Stimulated activated CD8-positive, alpha-beta memory T cell treated with anti-CD3 and anti-CD28 coated beads, Interleukin-12 subunit alpha, Interleukin-12 subunit beta, amount 100 ng/mL, for 4 hours (primary cell): ENCODE data around the gene CERS4.
"Not testable (repeated sequence)": the region's sequence is repeated elsewhere in the genome, so short reads cannot be mapped to it uniquely, and the experiment has no call there.

Experiments used
- DNase-seq: peaks from one replicate; pipeline ENCODE4 v3.0.0-alpha.2; 2020; ENCODE audit warnings: low read depth

The CERS4 gene

DNA sequence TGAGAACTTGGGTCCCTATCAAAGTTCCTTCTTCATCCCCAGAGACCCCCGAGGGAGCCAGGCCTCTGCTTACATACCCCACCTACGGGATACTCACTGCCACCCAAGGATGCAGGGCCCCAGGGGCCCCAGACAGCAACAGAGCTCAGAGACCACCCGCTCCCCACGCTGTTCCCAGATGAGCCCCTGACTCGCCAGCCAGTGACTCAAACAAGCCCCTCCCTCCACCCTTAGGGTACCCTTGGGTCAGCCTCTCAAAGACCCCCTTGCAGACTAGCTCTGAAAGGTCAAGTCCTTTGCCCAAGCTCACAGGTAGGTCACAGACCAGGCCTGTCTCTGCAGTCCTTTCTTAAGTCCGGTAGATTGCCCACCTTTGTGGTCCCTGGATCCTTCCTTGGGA is 53.3 kb downstream of the CERS4 start:
- DNase-seq = no peak

DNA sequence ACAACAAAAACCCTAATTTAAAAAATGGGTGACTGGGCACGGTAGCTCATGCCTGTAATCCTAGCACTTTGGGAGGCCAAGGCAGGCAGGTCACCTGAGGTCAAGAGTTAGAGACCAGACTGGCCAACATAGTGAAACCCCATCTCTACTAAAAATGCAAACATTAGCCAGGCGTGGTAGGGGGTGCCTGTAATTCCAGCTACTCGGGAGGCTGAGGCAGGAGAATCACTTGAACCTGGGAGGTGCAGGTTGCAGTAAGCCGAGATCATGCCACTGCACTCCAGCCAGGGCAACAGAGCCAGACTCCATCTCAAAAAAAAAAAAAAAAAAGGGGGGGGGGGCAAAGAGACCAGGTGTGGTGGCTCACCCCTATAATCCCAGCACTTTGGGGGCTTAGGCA is 55.1 kb downstream of the CERS4 start:
- DNase-seq = not testable (repeated sequence)

DNA sequence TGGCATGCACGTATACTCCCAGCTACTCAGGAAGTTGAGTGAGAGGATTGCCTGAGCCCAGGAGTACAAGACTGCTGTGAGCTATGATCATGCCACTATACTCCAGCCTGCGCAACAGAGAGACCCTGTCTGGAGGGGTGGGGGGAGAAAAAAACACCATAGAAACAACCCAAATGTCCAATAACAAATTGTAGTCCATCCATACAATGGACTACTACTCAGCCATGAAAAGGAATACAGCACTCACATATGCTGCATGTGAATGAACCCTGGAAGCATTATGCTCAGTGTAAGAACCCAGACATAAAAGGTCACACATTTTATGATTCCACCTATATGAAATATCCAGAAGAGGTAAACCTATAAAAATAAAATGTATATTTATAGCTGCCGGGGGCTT is 56.7 kb downstream of the CERS4 start:
- no peak for DNase-seq

DNA sequence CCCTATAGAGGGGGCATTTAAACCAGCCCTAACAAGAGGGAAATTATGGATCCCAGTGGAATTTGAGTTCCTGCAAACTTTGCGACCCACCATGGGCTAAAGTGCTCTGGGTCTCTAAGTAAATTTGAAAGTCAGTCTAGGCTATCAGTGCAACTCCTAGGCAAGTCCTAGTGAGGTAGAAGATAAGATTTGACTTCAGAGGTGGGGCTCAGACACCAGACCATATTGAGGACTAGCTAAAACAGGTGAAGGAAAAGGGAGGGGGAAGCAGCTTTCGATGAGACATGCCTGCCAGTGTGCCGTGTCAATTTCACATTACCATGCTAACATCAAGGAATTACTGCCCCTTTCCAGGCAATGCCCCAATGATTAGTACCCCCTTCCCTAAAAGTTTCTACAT is 60.6 kb downstream of the CERS4 start:
- no peak for DNase-seq

DNA sequence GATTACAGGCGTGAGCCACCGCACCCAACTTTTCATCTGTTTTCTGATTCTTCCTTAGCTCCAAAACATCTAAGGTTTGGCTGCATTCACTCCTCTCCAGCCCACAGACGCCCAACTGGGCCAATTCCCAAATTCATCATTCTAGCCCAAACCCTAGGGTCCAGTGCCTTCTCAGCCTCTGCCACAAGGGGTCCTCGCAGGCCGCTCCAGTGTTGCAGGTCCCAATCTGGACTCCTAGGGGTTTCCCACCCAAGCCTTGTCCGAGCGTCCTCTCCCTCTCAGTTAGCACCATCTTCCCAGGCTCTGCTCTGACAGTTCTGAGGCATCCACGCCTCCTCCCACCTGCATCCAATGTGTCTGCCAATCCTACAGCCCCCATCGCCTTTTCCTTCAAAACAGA is 67.3 kb downstream of the CERS4 start:
- not testable (repeated sequence) for DNase-seq

DNA sequence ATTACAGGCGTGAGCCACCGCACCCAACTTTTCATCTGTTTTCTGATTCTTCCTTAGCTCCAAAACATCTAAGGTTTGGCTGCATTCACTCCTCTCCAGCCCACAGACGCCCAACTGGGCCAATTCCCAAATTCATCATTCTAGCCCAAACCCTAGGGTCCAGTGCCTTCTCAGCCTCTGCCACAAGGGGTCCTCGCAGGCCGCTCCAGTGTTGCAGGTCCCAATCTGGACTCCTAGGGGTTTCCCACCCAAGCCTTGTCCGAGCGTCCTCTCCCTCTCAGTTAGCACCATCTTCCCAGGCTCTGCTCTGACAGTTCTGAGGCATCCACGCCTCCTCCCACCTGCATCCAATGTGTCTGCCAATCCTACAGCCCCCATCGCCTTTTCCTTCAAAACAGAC is 82.2 kb downstream of the CERS4 start:
- not testable (repeated sequence) for DNase-seq

DNA sequence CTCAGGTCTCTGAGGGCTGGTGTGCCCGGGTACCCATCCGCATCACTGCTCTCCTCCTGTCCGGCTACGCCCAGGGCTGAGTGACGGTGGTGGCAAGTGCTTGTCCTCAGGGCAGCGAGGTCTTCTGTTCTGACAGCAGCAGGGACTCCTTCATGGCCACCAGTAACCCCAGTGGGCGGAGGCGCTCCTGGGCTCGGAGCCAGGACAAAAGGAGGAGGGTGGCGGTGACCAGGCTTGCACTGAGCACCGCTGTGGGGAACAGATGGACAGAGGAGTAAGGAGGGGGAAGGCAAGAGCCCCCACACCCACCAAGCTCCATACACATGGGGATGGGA is 93.2 kb downstream of the CERS4 start:
- DNase-seq = no peak

DNA sequence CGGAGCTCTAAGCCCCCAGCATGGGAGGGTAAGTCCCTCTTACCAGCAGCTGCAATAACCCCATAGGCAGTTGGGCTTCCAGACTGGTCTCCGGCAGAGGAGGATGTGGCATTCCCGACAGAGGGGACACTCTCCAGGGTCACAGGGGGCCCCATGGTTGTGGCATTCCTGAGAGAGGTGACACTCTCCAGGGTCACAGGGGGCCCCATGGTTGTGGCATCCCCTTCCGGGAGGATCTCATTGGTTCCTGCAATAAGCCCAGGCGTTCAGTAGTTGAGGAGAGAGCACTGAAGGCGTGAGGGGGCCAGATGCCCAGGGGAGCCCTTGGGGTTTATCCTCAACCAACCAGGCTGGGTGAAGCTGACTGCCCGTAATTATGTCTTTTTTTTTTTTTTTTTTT is 93.6 kb downstream of the CERS4 start:
- DNase-seq = no peak

DNA sequence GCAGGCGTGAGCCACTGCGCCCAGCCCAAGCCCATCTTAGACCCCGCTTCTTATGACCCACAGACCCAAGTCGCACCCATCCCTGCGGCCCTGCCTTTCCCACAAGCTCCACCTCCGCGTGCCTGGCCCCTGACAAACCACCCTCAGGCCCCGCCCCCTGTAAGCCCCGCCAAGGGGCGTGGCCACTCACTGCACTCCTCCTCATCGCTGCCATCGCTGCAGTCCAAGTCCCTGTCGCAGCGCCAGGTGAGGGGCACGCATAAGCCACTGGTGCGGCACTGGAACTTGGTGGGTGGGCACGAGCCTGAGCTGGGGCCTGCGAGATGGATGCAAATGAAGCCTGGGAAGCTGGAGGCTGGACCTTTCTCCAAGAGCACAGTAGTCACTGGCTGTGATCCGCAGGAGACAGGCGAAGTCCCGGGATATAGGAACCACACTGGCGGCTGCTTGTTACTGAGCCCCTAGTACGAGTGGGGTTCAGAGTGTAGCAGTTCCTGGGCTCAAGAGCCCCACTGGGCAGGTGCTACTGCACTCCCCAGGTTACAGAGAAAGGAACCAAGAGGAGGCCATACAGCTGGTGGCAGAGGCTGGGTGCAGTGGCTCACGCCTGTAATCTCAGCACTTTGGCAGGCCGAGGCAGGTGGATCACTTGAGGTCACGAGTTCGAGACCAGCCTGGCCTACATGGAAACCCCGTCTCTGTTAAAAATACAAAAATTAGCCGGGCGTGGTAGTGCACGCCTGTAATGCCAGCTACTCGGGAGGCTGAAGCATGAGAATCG is 95.9 kb downstream of the CERS4 start:
- no peak for DNase-seq

DNA sequence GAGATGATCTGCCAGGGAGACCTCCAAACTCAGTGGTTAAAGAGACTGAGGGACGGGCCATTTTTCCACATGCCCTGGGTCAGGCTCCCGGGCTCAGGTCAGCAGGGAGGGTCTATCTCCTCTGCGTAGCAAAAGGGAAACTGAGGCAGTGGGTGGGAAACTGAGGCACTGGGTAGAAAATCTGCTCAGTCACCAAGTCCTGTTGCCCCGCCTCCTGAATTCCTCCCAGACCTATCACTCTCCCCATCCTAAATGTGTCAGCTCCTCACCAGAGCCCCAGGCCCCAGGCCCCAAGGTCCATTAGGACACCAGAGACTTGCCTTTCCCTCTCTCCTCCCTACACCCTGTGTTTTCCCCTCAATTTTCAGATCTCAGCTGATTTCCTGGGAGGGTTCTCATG is 96.6 kb downstream of the CERS4 start:
- DNase-seq = no peak

DNA sequence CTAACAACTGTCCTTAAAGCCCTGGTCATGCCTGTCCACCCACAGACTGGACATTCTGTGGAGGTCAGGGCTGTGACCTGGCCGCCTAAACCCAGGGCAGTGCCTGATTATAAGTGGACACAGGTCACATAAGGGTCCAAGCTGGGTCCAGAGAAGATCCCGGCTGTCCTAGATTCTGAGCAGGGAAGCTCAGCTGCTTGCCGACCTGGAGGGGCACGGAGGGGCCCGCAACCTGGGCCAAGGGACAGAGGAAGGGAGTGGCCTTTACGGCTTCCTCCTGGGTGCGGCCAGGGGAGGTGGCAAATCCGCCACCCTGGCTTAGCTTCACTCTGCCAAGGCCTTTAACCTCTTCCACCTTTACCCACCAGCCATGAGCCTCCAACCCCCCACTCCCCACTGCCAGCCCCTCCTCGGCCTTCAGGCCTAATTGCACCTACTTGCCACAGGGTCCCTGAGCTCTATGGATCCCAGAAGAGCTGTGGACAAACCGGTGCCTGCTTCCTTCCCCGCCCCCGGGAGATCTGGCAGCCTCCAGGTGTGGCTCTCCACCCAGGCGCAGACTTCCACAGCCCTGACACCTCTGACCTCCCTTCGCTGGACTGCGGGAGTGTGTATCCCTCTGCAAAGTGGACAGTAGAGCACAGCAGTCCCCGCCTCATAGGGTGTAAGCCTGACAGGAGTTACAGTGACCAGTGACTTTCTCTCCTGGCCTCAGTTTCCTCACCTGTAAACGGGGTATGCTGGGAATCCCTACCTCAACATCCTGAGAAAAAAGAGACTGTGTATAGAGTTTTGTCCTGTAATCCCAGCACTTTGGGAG is 97.3 kb downstream of the CERS4 start:
- DNase-seq = no peak

DNA sequence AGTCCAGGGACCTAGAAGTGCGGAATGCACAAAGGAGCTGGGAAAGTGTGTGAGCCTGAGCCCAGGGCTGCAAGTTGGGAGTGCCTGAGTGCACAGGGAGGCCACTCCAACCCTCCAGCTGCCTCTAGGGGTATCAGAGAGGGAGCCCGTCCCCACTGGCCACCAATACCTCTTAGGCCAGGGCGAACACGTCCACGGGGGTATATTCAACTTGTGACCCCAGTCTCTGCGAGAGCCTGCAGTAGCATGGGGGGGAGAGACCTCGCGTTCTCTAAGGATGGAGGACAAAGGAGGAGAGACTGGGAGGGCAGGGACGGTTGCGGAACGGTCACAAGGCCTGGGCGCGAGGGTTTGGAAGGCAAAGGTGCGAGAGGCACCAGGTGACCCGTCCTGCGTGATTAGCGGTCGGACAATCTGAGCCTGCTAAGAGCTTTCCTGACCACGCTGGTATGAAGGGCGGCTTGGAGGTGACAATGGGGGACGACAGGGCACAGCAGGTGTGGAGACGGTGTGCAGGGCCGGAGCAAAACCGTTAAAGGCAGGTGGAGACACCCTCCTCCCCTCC is 98.3 kb downstream of the CERS4 start:
- no peak for DNase-seq

DNA sequence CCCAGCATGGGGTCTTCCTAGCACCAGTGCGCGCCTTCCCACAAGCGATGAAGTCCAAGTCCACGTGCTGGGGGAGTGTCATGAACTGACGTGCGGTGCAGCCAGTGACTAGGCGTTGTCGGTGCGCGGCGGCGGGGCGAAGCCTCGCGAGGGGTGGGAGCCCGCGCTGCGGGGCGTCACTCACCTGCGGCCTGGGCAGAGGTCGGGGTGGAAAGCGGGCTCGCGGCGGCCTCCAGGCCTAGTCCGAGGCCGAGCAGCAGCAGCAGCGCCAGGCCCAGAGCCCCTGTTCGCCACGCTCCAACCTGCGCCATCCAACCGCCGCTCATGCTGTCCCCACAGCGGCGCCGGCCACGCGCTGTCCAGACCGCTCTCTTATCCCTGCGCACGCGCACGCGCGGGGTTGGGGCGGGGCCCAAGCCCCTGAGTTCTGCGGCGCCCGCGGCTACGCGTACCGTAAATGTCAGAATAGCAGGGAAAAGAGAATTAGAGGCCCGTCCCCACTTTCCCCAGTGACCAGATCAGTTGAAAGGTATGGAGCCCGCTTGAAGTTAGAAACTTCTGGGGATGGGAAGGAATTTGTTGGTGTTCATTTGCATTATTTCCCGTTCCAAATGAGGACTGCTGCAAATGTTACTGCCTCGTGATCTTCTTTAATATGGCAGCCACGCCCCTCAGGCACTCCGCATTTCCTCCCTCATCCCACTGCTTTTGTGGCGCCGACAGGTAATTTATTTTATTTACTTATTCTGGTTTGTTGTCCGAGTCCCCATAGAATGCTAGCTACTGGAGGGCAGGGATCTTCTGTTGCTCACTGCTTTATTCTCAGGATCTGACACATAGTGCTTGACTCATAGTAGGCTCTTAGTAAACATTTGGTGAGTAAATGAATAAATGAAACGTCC is 99.0 kb downstream of the CERS4 start, which contains the start of gene CD320:
CD320 (minus strand) TSS at position 394 of the 902 bp plus-strand sequence; CDS start at position 326, 68 bp downstream.
- peak; percentile 77 for DNase-seq

DNA sequence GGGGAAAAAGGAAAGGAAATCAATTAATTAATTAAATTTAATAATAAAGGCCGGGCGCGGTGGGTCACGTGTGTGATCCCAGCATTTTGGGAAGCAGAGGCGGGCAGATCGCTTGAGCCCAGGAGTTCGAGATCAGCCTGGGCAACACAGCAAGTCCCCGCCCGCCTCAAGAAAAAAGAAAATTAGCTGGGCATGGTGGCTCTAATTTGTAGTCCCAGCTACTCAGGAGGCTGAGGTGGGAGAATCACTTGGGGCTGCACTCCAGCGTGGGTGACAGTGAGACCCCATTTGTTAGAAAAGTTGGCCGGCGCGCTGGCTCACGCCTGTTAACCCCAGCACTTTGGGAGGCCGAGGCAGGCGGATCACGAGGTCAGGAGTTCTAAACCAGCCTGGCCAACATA is 99.7 kb downstream of the CERS4 start:
- no peak for DNase-seq

DNA sequence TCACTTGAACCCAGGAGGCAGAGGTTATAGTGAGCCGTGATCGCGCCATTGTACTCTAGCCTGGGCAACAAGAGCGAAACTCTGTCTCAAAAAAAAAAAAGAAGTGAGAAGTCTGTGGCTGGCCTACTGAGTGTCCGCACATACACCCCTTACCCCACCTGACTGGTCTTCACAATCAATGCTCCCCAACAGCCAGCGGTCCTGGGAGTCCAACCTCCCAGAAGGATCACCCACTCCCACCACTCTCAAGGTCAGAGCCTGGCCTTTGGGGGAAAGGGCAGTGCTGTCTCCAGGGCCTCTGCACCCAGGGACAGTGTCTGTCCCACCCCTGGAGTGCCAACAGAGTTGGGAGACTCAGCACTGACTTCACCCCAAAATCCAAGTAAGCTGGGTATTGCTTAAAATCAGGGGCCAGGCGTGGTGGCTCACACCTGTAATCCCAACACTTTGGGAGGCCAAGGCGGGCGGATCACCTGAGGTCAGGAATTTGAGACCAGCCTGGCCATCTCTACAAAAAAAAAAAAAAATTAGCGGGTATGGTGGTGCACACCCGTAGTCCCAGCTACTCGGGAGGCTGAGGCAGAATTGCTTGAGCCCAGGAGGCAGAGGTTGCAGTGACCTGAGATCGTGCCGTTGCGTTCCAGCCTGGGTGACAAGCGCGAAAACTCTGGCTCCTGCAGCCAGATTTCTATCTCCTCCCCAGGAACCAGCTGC is 101.3 kb downstream of the CERS4 start:
- DNase-seq = no peak

DNA sequence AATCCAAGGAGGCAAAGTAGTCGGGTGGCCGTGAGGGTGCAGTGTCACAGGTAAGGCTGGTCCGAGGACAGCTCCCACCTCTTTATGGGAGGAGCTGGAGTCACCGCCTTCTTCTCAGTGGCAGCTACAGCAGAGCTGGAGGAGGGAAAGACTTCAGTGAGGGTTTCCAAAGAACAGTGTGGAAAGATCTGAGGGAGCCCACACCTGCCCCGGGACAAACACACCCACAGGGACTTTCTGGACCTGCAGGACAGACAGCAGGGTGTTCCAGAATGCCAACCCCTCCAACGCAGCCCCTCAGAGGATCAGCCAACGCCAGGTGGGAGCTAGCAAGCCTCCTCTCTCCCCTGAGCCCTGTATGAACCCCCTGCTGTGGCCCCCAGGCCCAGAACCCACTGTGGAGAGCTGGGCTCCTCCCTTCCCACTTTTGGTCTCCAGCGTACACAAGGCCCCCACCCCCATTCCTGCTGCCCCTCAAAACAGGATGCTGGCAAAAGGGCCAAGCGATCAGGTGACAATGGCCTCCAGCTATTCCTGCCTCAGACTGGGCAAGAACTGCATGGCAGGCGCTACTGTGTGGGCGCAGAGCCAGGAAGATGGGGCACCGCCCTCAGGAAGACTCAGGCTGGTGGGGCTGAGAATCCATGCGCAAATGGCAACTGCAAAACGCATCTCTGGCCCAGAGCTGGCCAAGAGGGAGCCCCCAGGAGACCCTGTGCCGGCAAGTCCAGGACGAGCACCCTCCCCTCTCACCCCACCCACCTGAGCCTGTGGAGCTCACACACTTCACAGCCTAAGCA is 102.5 kb downstream of the CERS4 start:
- DNase-seq = no peak
